ENCODE measurements around the gene ALPL.

The ALPL gene

GRCh38 chr1:21620011-21620410 is 110.8 kb downstream of the ALPL start:
- no peak overlapping the region for H3K4me3 ChIP-seq (ENCODE audit: control insufficient read depth, low read depth, low read length)
- no peak for TF ChIP-seq CTCF (conservative IDR thresholded peaks at IDR 0.05; ENCODE audit: control insufficient read depth, insufficient read depth, low read depth, low read length)
- DNase-seq (ENCODE audit: low read depth), result no peak

- no peak for DNase-seq (ENCODE audit: low read depth)
- TF ChIP-seq CTCF (conservative IDR thresholded peaks at IDR 0.05; ENCODE audit: control insufficient read depth, insufficient read depth, low read depth, low read length), result no peak
Measured at GRCh38 chr1:21620496-21620895, 111.3 kb downstream of the ALPL start.

GRCh38 chr1:21621051-21621450 is 111.8 kb downstream of the ALPL start:
- H3K4me3 ChIP-seq (ENCODE audit: control insufficient read depth, low read depth, low read length), result no peak overlapping the region
- DNase-seq (ENCODE audit: low read depth), result no peak
- TF ChIP-seq CTCF (conservative IDR thresholded peaks at IDR 0.05; ENCODE audit: control insufficient read depth, insufficient read depth, low read depth, low read length), result no peak

More at GRCh38 chr1:21620496-21620895, 111.3 kb downstream of the ALPL start:
- H3K4me3 ChIP-seq (ENCODE audit: control insufficient read depth, low read depth, low read length), result no peak overlapping the region

- no peak for DNase-seq (ENCODE audit: low read depth)
- no peak overlapping the region for H3K4me3 ChIP-seq (ENCODE audit: control insufficient read depth, low read depth, low read length)
- TF ChIP-seq CTCF (conservative IDR thresholded peaks at IDR 0.05; ENCODE audit: control insufficient read depth, insufficient read depth, low read depth, low read length), result no peak
Measured at GRCh38 chr1:21621761-21622436, 112.7 kb downstream of the ALPL start.

GRCh38 chr1:21622466-21623315 is 113.5 kb downstream of the ALPL start:
- no peak for DNase-seq (ENCODE audit: low read depth)
- H3K4me3 ChIP-seq (ENCODE audit: control insufficient read depth, low read depth, low read length), result no peak overlapping the region
- TF ChIP-seq CTCF (conservative IDR thresholded peaks at IDR 0.05; ENCODE audit: control insufficient read depth, insufficient read depth, low read depth, low read length), result no peak

- no peak for DNase-seq (ENCODE audit: low read depth)
- no peak overlapping the region for H3K4me3 ChIP-seq (ENCODE audit: control insufficient read depth, low read depth, low read length)
- no peak for TF ChIP-seq CTCF (conservative IDR thresholded peaks at IDR 0.05; ENCODE audit: control insufficient read depth, insufficient read depth, low read depth, low read length)
Measured at GRCh38 chr1:21623410-21623961, 114.3 kb downstream of the ALPL start.

All from fibroblast of mammary gland (primary cell).